DND-41 (cell line): ENCODE data around the gene HDAC8.

Experiments
- CTCF ChIP-seq: IDR thresholded peaks from 2 replicates; pipeline ENCODE4 v1.5.1; 2012; ENCODE audit warnings: borderline replicate concordance, low read length, moderate library complexity, mild to moderate bottlenecking; ENCODE audit not compliant: poor library complexity, severe bottlenecking; ENCODE audit errors: extremely low read depth
- EZH2 ChIP-seq: IDR thresholded peaks from 3 replicates; pipeline ENCODE4 v1.6.1; 2012; ENCODE audit warnings: borderline replicate concordance, low read depth, mild to moderate bottlenecking, moderate library complexity, low read length, inconsistent platforms; ENCODE audit not compliant: severe bottlenecking

GRCh38 chrX:72366178-72366577, 206.5 kb downstream of the HDAC8 start:
- TF ChIP-seq EZH2 = no peak
- no peak for TF ChIP-seq CTCF
